GM12801 (cell line): ENCODE results near the gene ARG2.

Experiments used
- TF ChIP-seq, protein P1 (sequence below): IDR thresholded peaks from one replicate; pipeline ENCODE4 v1.5.1; 2011; ENCODE audit warnings: control low read depth; ENCODE audit not compliant: insufficient read length; ENCODE audit errors: extremely low read depth

ARG2 gene

DNA sequence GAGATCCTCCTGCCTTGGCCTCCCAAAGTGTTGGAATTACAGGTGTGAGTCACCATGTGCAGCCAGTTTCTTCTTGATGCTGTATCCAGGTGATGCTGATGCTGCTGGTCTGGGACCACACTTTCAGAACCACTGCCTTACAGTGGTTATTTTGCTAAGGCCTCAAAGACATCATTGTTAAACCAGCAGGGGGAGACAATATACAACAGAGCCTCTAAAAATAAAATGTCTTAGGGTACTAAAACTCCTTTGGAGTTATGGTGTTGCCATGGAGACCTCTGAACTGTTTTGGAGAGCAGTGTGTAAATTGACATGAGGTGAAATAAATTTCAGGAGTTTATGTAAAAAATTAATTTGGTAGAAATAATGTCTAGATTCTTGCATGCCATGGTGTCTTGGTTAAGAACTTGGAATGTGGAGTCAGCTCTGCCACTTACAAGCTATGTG, 1.1 kb upstream of the ARG2 start:
- TF ChIP-seq, protein P1, sequence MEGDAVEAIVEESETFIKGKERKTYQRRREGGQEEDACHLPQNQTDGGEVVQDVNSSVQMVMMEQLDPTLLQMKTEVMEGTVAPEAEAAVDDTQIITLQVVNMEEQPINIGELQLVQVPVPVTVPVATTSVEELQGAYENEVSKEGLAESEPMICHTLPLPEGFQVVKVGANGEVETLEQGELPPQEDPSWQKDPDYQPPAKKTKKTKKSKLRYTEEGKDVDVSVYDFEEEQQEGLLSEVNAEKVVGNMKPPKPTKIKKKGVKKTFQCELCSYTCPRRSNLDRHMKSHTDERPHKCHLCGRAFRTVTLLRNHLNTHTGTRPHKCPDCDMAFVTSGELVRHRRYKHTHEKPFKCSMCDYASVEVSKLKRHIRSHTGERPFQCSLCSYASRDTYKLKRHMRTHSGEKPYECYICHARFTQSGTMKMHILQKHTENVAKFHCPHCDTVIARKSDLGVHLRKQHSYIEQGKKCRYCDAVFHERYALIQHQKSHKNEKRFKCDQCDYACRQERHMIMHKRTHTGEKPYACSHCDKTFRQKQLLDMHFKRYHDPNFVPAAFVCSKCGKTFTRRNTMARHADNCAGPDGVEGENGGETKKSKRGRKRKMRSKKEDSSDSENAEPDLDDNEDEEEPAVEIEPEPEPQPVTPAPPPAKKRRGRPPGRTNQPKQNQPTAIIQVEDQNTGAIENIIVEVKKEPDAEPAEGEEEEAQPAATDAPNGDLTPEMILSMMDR = no peak

DNA sequence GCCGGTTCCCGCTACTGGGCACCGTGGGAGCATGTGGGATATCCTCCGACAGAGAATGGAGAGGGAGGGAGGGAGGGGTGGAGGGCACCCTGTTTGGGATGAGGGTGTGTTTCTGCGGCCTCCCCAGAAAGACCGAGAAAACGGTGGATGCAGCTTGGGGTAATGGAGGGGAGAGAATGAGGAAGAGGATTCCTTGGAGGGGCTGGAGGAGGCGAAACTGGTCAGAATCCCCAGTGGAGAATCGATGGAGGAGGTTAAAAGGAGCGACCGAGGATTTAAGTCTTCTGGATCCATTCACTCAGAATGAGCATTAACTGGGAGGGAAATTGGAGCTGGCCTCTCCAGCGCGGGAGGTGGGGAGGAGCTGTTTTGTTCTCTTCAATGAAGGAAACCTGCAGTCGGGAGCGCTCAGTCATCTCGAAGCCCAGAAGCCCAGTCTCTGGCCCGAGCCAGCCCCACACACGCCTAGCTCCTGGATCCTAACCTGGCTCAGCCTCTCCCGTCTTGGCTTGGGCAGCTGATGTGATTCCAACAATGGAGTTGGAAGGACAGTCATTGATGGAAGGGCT, 581 bp downstream of the ARG2 start:
- TF ChIP-seq, protein P1 = no peak

DNA sequence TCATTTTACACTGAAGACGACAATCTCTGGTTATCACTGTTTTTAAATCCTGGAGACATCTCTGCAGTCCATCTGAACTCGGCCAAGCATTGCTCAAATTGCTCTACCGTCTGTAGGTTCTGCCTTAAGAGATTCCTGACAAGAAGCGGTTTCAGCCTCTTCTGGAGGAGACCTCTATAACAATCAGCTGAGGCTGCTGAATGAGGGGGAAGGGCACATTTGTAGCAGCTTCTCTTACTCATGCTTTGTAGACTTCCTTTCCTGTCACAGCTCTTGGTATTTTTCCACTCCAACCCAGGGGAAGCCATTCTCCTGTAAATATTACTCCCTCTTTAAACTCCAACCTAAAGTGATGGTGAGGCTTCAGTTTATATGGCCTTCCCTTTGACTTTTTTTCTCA, 3.0 kb downstream of the ARG2 start:
- TF ChIP-seq, protein P1 = no peak

DNA sequence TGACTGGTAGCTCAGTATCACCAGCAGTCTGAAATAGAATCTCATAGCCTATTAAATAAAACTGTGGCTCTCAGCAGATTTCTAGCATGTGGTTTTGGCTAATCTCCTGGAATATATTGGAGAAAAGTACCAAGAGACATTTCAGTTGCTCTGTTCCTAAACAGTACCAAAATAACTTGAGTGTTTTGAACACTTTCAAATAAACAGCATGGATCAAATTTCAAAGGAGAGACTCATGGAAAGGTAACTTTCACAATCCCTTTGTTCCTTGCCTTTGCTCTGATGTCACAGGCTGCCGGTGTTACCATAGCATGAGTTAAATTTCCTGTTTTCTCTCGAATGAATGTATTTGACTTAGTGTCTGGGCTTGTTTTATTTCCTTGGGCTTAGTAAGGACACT, 3.4 kb downstream of the ARG2 start:
- TF ChIP-seq, protein P1 = no peak

DNA sequence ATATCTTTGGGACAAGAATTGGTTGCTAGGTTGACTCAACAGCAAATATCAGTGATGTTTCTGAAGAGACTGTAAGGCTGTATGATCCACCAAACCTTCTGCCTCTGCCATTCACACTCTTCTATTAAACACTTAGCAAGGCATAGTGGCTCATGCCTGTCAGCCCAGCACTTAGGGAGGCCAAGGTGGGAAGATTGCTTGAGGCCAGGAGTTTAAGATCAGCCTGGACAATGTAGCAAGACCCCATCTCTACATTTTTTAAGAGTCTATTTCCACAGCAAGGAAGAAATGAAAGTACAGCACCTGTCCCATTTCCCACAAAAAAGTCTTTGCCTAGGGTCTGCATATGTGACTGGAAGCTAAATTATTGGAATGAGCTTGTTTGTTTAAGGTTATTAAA, 7.8 kb downstream of the ARG2 start:
- TF ChIP-seq, protein P1 = no peak

DNA sequence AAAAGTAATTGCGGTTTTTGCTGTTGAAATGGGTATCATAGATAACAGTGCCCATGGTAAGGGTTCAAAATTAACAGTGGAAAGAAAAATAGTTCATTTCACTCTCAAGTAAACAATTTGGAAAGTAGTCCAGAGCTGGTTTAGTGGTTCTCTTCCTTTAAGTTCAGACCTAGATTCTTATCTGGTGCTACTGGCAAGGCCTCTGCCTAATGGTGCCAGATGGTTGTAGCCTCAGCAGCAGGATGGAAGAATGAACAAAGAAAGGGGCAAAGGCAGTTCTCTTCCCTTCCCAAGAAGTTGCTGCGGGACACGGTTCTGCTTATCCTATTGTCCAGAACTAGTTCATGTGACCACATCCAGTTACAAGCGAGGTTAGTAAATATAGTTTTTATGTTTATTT, 10.5 kb downstream of the ARG2 start:
- TF ChIP-seq, protein P1 = no peak

DNA sequence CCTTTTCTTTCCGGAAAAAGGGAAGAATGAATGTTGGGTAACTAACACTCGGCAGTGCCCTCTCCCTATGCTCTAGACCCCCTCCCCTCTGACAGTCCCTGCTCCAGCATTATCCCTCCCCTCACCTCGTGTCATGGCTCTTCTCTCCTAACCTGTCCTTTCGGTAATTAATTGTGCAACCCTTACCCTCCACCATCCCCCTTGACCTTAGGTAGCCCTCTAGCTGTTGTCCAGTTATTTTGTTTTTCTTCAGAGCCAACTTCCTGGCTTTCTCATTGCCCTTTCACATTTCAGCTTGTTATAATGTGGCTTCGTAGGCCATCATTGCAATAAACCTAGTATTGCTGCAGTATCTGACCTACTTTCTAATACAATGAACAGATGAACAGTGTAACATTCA, 11.2 kb downstream of the ARG2 start:
- TF ChIP-seq, protein P1 = no peak
